SK-N-SH (cell line): ENCODE measurements around the gene RBM17. TPM values are rescaled to one million over a fixed set of nuclear protein-coding genes. Genes with fewer than 3 reads are reported as not detected.

Experiments used
- CTCF ChIA-PET: fragments of 300-600, 350-600 bp; formaldehyde crosslinking; extraction: SDS; loops from one replicate; lab custom pipeline; 2021; lab: Yijun Ruan, JAX
- POLR2A ChIA-PET: fragments of 350-600 bp; sonication (Branson Sonifier 250); formaldehyde crosslinking; extraction: SDS; loops from one replicate; lab custom pipeline; 2020; ENCODE audit warnings: antibody characterized with exemption, inconsistent platforms; lab: Yijun Ruan, JAX
- DNase-seq: peaks from one replicate; pipeline ENCODE4 v3.0.0; 2012
- H2AFZ ChIP-seq: fragments of 200-600 bp; sonication (generic); 2 replicates; pipeline ENCODE4 v1.8.1; 2016; ENCODE audit warnings: antibody characterized with exemption, mild to moderate bottlenecking, low read depth
- H3F3A ChIP-seq: fragments of 200-600 bp; sonication (generic); replicated peaks from 2 replicates; pipeline ENCODE3; 2016; ENCODE audit warnings: antibody characterized with exemption, mild to moderate bottlenecking; ENCODE audit not compliant: insufficient read depth
- H3K27ac ChIP-seq, 2 experiments: fragments of 200-500 bp in 1 of 2; fragments of 200-600 bp in 1 of 2; sonication (Bioruptor generic) in 1 of 2; sonication (generic), shearing (Covaris generic) in 1 of 2; 2 replicates each; pipeline versions ENCODE4 v1.5.1 to v1.6.1; 2014 to 2016; ENCODE audit warnings: low read depth in 2 of 2, inconsistent platforms in 1 of 2, low read length in 1 of 2, mild to moderate bottlenecking in 1 of 2, mixed read lengths in 1 of 2
- H3K27me3 ChIP-seq: fragments of 200-600 bp; sonication (generic), shearing (Covaris generic); 2 replicates; pipeline ENCODE4 v1.6.1; 2016; ENCODE audit warnings: mixed run types; ENCODE audit not compliant: insufficient read depth
- H3K36me3 ChIP-seq, 2 experiments: fragments of 200-500 bp in 1 of 2; fragments of 200-600 bp in 1 of 2; sonication (Bioruptor generic) in 1 of 2; sonication (generic) in 1 of 2; replicated peaks in 1 of 2; 2 replicates each; pipeline versions ENCODE3 to v1.5.1; 2014 to 2016; ENCODE audit warnings: low read length in 1 of 2, mild to moderate bottlenecking in 1 of 2; ENCODE audit not compliant: insufficient read depth in 2 of 2, control insufficient read depth in 1 of 2
- H3K4me1 ChIP-seq, 2 experiments: fragments of 200-500 bp in 1 of 2; fragments of 200-600 bp in 1 of 2; sonication (Bioruptor generic) in 1 of 2; sonication (generic), shearing (Covaris generic) in 1 of 2; 2 replicates each; pipeline versions ENCODE4 v1.5.1 to v1.6.1; 2014 to 2016; ENCODE audit warnings: low read depth in 1 of 2, low read length in 1 of 2, mixed run types in 1 of 2; ENCODE audit not compliant: insufficient read depth in 2 of 2, control insufficient read depth in 1 of 2
- H3K4me2 ChIP-seq: fragments of 200-600 bp; sonication (generic), shearing (Covaris generic); 2 replicates; pipeline ENCODE4 v1.6.1; 2017; ENCODE audit warnings: mixed run types
- H3K4me3 ChIP-seq, 2 experiments: fragments of 200-500 bp in 1 of 2; fragments of 200-600 bp in 1 of 2; sonication (Bioruptor generic) in 1 of 2; sonication (generic), shearing (Covaris generic) in 1 of 2; 2 replicates each; pipeline versions ENCODE4 v1.5.1 to v1.8.1; 2014 to 2016; ENCODE audit warnings: low read depth in 2 of 2, inconsistent platforms in 1 of 2, low read length in 1 of 2, mild to moderate bottlenecking in 1 of 2, mixed read lengths in 1 of 2, moderate library complexity in 1 of 2
- H3K79me2 ChIP-seq: fragments of 200-600 bp; sonication (generic); 2 replicates; pipeline ENCODE4 v1.8.1; 2017; ENCODE audit warnings: mild to moderate bottlenecking; ENCODE audit not compliant: insufficient read depth
- H3K9ac ChIP-seq: fragments of 200-600 bp; sonication (generic); 2 replicates; pipeline ENCODE4 v1.6.1; 2017; ENCODE audit warnings: mixed run types
- H3K9me2 ChIP-seq: fragments of 200-600 bp; sonication (generic); 2 replicates; pipeline ENCODE4 v1.6.1; 2017; ENCODE audit warnings: mixed run types
- H3K9me3 ChIP-seq: fragments of 200-600 bp; sonication (generic); 2 replicates; pipeline ENCODE4 v1.6.1; 2017; ENCODE audit warnings: mixed run types, mild to moderate bottlenecking, moderate library complexity
- H4K20me1 ChIP-seq: fragments of 200-600 bp; sonication (generic); 2 replicates; pipeline ENCODE4 v1.6.1; 2017; ENCODE audit warnings: mild to moderate bottlenecking, mixed run types; ENCODE audit not compliant: insufficient read depth
- EP300 ChIP-seq, 2 experiments: IDR thresholded peaks; 2 replicates each; pipeline versions ENCODE4 v1.4.0 to v1.6.1; 2012; ENCODE audit warnings: borderline replicate concordance in 1 of 2, low read depth in 1 of 2, low read length in 1 of 2
- EZH2phosphoT487 ChIP-seq: fragments of 200-600 bp; sonication (generic); IDR thresholded peaks from 2 replicates; pipeline ENCODE4 v1.6.1; 2017; ENCODE audit warnings: low read depth, mixed run types, mild to moderate bottlenecking, antibody characterized with exemption, moderate library complexity, borderline replicate concordance
- FOSL2 ChIP-seq: IDR thresholded peaks from 2 replicates; pipeline ENCODE4 v1.4.0; 2012; ENCODE audit warnings: low read depth, mild to moderate bottlenecking, moderate library complexity, borderline replicate concordance
- FOXM1 ChIP-seq: IDR thresholded peaks from 2 replicates; pipeline ENCODE4 v1.4.0; 2012; ENCODE audit warnings: low read depth, mild to moderate bottlenecking
- MXI1 ChIP-seq: IDR thresholded peaks from 2 replicates; pipeline ENCODE4 v1.6.1; 2012; ENCODE audit warnings: mild to moderate bottlenecking, low read depth, low read length, improper control_type of control experiment
- NFIC ChIP-seq: IDR thresholded peaks from 2 replicates; pipeline ENCODE4 v1.4.0; 2012; ENCODE audit warnings: borderline replicate concordance
- POLR2AphosphoS5 ChIP-seq: IDR thresholded peaks from 2 replicates; pipeline ENCODE4 v1.6.1; 2012; ENCODE audit warnings: low read depth, low read length
- RCOR1 ChIP-seq: fragments of 150-350 bp; IDR thresholded peaks from 2 replicates; pipeline ENCODE4 v1.6.1; 2017; ENCODE audit warnings: antibody characterized with exemption, low read length
- RXRA ChIP-seq: IDR thresholded peaks from 2 replicates; pipeline ENCODE4 v1.4.0; 2012; ENCODE audit warnings: low read depth, mild to moderate bottlenecking, borderline replicate concordance
- SIN3A ChIP-seq: IDR thresholded peaks from 2 replicates; pipeline ENCODE4 v1.6.1; 2012; ENCODE audit warnings: low read depth, mild to moderate bottlenecking, low read length, moderate library complexity, borderline replicate concordance
- TCF12 ChIP-seq: IDR thresholded peaks from 2 replicates; pipeline ENCODE4 v1.4.0; 2012
- TEAD4 ChIP-seq: IDR thresholded peaks from 2 replicates; pipeline ENCODE4 v1.4.0; 2012; ENCODE audit warnings: mild to moderate bottlenecking, borderline replicate concordance; ENCODE audit not compliant: insufficient read depth
- WGBS: methylation state at CpG from one replicate; pipeline ENCODE4 v1.1.6; 2017; ENCODE audit warnings: low lambda C conversion rate; 5-methylcytosine and 5-hydroxymethylcytosine counted together
- polyA plus RNA-seq, 3 experiments: library from polyadenylated mRNA; depleted of rRNA; stranded (reverse); fragments of >200 nt; gene quantifications; 2 replicates each; pipeline ENCODE4 v1.2.3, GENCODE V29; 2012
- TF ChIP-seq, protein P1 (sequence below): IDR thresholded peaks from 2 replicates; pipeline ENCODE4 v1.4.0; 2012; ENCODE audit warnings: low read depth, borderline replicate concordance
- TF ChIP-seq, protein P2 (sequence below): fragments of 200-600 bp; sonication (generic); IDR thresholded peaks from 2 replicates; pipeline ENCODE4 v1.6.1; 2017; ENCODE audit warnings: antibody characterized with exemption, mild to moderate bottlenecking, moderate library complexity

The RBM17 gene
- polyA plus RNA-seq, 1 of the 3 experiments (the other 2 are of a cell fraction) = 32.6 TPM

DNA sequence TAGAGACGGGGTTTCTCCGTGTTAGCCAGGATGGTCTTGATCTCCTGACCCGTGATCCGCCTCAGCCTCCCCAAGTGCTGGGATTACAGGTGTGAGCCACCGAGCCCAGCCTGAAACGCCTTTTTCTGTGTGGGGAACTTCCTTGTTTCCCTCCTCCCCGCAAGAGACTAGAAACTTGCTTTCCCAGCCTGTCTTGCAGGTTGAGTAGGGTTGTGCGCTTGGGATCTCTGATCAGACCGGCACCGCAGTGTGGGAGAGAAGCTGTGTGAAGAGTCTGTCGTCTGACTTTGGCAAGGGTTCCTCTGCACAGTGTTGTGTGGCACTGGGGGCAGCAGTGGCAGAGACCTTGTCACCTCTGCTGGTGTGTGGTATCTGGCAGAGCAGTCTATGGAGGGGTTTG is 28.9 kb downstream of the RBM17 start:
- TF ChIP-seq NFIC = no peak
- TF ChIP-seq, protein P1, sequence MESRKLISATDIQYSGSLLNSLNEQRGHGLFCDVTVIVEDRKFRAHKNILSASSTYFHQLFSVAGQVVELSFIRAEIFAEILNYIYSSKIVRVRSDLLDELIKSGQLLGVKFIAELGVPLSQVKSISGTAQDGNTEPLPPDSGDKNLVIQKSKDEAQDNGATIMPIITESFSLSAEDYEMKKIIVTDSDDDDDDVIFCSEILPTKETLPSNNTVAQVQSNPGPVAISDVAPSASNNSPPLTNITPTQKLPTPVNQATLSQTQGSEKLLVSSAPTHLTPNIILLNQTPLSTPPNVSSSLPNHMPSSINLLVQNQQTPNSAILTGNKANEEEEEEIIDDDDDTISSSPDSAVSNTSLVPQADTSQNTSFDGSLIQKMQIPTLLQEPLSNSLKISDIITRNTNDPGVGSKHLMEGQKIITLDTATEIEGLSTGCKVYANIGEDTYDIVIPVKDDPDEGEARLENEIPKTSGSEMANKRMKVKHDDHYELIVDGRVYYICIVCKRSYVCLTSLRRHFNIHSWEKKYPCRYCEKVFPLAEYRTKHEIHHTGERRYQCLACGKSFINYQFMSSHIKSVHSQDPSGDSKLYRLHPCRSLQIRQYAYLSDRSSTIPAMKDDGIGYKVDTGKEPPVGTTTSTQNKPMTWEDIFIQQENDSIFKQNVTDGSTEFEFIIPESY = no peak
- TF ChIP-seq RCOR1 = no peak
- ChIA-PET CTCF (interaction anchor here (0.9 to 5.7 kb wide), 3 partner anchors 36 to 284 kb away, joined by 3 to 24 read pairs (median 4); partner anchors contain the start of gene PFKFB3), POLR2A (no interaction called here)
- Histone ChIP-seq H3K9me3 (no peaks in the 10 kb centered on the region), H3K4me2 (no peak overlapping the region), H3K79me2 (no peaks in the 10 kb centered on the region), H3K9me2 (no peaks in the 10 kb centered on the region), H3K4me3 (no peak overlapping the region), H3K9ac (no peak overlapping the region), H3K36me3 (peaks cover 21 to 43% of the 10 kb centered on the region in 2 experiments), H3K4me1 (peaks cover 0 to 18% of the 10 kb centered on the region in 2 experiments; a peak in 3 of 4 replicates), H3F3A (peaks cover 33% of the 10 kb centered on the region), H2AFZ (no peak overlapping the region), H3K27me3 (no peaks in the 10 kb centered on the region), H3K27ac (no peak overlapping the region), H4K20me1 (peaks cover 4% of the 10 kb centered on the region; the same call in 1 of the 2 replicates)
- 90% methylated on average over 11 of the region's 11 CpGs for WGBS
- DNase-seq = no peak

DNA sequence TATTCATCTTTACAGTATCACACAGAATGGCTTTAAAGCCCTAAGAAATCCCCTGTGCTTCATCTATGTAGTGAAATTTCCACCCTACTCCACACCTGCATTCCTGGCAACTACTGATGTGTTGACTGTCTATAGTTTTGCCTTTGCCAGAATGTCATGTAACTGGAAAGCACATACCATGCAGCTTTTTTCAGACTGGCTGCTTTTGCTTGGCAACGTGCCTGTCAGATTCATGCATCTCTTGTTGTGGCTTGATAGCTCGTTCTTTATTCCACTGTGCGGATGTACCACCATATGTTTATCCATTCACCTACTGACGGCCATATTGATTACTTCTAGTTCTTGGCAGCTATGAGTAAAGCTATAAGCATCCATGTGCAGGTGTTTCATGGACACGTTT is 30.6 kb downstream of the RBM17 start:
- no peak overlapping the region for H3K4me3 ChIP-seq
- TF ChIP-seq POLR2AphosphoS5 = no peak
- no peak for TF ChIP-seq TCF12
- TF ChIP-seq RXRA = no peak
- no peak for TF ChIP-seq RCOR1
- WGBS = 61% methylated on average over 5 of the region's 5 CpGs
- H3K36me3 ChIP-seq = peaks cover 6 to 26% of the 10 kb centered on the region in 2 experiments
- no peak overlapping the region for H2AFZ ChIP-seq
- H3K9ac ChIP-seq = no peak overlapping the region
- ChIA-PET CTCF (interaction anchor here (0.8 to 5.7 kb wide), 3 partner anchors 33 to 282 kb away, joined by 3 to 24 read pairs (median 3); no protein-coding TSS in a partner anchor), POLR2A (no interaction called here)
- H4K20me1 ChIP-seq = peaks cover 2% of the 10 kb centered on the region; the same call in 1 of the 2 replicates
- no peak overlapping the region for H3K4me2 ChIP-seq
- no peaks in the 10 kb centered on the region for H3K9me2 ChIP-seq
- no peaks in the 10 kb centered on the region for H3K27me3 ChIP-seq
- H3K27ac ChIP-seq = no peak overlapping the region
- no peak for DNase-seq
- no peaks in the 10 kb centered on the region for H3K9me3 ChIP-seq
- H3K79me2 ChIP-seq = no peaks in the 10 kb centered on the region
- H3K4me1 ChIP-seq = peaks cover 0 to 14% of the 10 kb centered on the region in 2 experiments; a peak in 3 of 4 replicates
- peaks cover 23% of the 10 kb centered on the region for H3F3A ChIP-seq

DNA sequence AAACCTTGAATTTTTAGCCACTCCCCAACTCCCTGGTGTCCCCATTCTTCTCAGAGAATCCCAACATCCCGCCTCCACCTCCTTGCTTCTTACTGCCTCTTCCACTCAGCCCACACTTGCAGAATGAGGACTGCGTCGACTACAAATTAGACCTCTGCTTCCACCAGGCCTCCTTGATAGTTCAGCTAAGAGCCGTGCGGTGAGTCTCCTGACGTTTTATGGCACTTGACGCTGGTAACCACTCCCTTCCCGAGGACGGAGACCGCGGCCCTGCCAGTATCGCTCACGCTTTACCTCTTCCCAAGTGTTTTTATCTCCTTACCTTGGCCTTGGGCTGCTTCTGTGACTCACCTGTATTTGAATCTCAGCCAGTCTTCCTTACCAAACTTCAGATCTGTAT is 31.1 kb downstream of the RBM17 start:
- no peaks in the 10 kb centered on the region for H3K9me2 ChIP-seq
- H3K36me3 ChIP-seq = peaks cover 4 to 21% of the 10 kb centered on the region in 2 experiments
- H3K4me3 ChIP-seq = no peak overlapping the region
- no peak overlapping the region for H3K27ac ChIP-seq
- no peaks in the 10 kb centered on the region for H3K9me3 ChIP-seq
- no peaks in the 10 kb centered on the region for H3K79me2 ChIP-seq
- 91% methylated on average over 13 of the region's 13 CpGs for WGBS
- no peaks in the 10 kb centered on the region for H3K27me3 ChIP-seq
- H3K4me2 ChIP-seq = no peak overlapping the region
- H3K4me1 ChIP-seq = peaks cover 0 to 16% of the 10 kb centered on the region in 2 experiments; a peak in 3 of 4 replicates
- CTCF ChIA-PET = interaction anchor here (1.4 to 5.7 kb wide), 2 partner anchors 33 to 282 kb away, joined by 3 to 24 read pairs; no protein-coding TSS in a partner anchor
- no peak overlapping the region for H3K9ac ChIP-seq
- H2AFZ ChIP-seq = no peak overlapping the region
- DNase-seq = no peak
- no peaks in the 10 kb centered on the region for H4K20me1 ChIP-seq
- POLR2A ChIA-PET = no interaction called here
- peaks cover 17% of the 10 kb centered on the region for H3F3A ChIP-seq
- TF ChIP-seq TCF12 (no peak), SIN3A (no peak), EZH2phosphoT487 (no peak), TEAD4 (no peak), EP300 (IDR thresholded peaks at IDR 0.05; ENCODE audit: borderline replicate concordance in 1 of 2, low read depth in 1 of 2, low read length in 1 of 2) (no peak), NFIC (no peak), FOXM1 (no peak), POLR2AphosphoS5 (no peak), MXI1 (no peak), FOSL2 (no peak)
- TF ChIP-seq, protein P2, sequence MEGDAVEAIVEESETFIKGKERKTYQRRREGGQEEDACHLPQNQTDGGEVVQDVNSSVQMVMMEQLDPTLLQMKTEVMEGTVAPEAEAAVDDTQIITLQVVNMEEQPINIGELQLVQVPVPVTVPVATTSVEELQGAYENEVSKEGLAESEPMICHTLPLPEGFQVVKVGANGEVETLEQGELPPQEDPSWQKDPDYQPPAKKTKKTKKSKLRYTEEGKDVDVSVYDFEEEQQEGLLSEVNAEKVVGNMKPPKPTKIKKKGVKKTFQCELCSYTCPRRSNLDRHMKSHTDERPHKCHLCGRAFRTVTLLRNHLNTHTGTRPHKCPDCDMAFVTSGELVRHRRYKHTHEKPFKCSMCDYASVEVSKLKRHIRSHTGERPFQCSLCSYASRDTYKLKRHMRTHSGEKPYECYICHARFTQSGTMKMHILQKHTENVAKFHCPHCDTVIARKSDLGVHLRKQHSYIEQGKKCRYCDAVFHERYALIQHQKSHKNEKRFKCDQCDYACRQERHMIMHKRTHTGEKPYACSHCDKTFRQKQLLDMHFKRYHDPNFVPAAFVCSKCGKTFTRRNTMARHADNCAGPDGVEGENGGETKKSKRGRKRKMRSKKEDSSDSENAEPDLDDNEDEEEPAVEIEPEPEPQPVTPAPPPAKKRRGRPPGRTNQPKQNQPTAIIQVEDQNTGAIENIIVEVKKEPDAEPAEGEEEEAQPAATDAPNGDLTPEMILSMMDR = no peak
- TF ChIP-seq, protein P1 = no peak
